ENCODE measurements around the gene MPST. TPM values are rescaled to one million over a fixed set of nuclear protein-coding genes. Genes with fewer than 3 reads are reported as not detected.

Gene MPST
- total and polyA plus RNA-seq, 8 donors, result 41.4 to 63.1 (median 55.6) TPM

GRCh38 chr22:37021710-37022482, 2.4 kb downstream of the MPST start:
- ATAC-seq, result no peak
- Histone ChIP-seq H3K4me1 (peaks cover 16 to 53% of the 10 kb centered on the region in 2 donors), H3K36me3 (peaks cover 0 to 36% of the 10 kb centered on the region in 2 donors), H3K4me3 (no peak overlapping the region), H3K27me3 (no peaks in the 10 kb centered on the region), H3K27ac (no peak overlapping the region), H3K9me3 (no peaks in the 10 kb centered on the region)
- intact Hi-C loops (cut with DNase I), result no loop called here
- peak in 2 of 4 donors; percentile 37 to 90 for DNase-seq
- TF ChIP-seq CTCF (IDR thresholded peaks at IDR 0.05), result peak; percentile 56 to 79

- H3K4me1 ChIP-seq, result peaks cover 15 to 45% of the 10 kb centered on the region in 2 donors
Observed at GRCh38 chr22:37022483-37023337, 3.2 kb downstream of the MPST start.

GRCh38 chr22:37023743-37024338, 4.3 kb downstream of the MPST start:
- no peak overlapping the region for H3K27ac ChIP-seq
- intact Hi-C loops (cut with DNase I), result no loop called here
- ATAC-seq, result no peak
- DNase-seq, result no peak
- no peak for TF ChIP-seq CTCF (IDR thresholded peaks at IDR 0.05)
- peaks cover 5 to 34% of the 10 kb centered on the region in 2 donors for H3K4me1 ChIP-seq
- H3K27me3 ChIP-seq, result no peaks in the 10 kb centered on the region
- H3K36me3 ChIP-seq, result peaks cover 0 to 47% of the 10 kb centered on the region in 2 donors
- H3K9me3 ChIP-seq, result no peaks in the 10 kb centered on the region
- H3K4me3 ChIP-seq, result no peak overlapping the region

More at GRCh38 chr22:37022483-37023337, 3.2 kb downstream of the MPST start:
- no peak overlapping the region for H3K27ac ChIP-seq
- no peaks in the 10 kb centered on the region for H3K27me3 ChIP-seq
- no peak for TF ChIP-seq CTCF (IDR thresholded peaks at IDR 0.05)
- peaks cover 0 to 42% of the 10 kb centered on the region in 2 donors for H3K36me3 ChIP-seq
- intact Hi-C loops (cut with DNase I), result no loop called here
- ATAC-seq, result peak; percentile 6
- DNase-seq, result no peak
- H3K4me3 ChIP-seq, result no peak overlapping the region
- H3K9me3 ChIP-seq, result no peaks in the 10 kb centered on the region

GRCh38 chr22:37024339-37025157, 5.0 kb downstream of the MPST start:
- no peak overlapping the region for H3K27ac ChIP-seq
- peaks cover 5 to 33% of the 10 kb centered on the region in 2 donors for H3K4me1 ChIP-seq
- no peak for DNase-seq
- no peaks in the 10 kb centered on the region for H3K9me3 ChIP-seq
- H3K27me3 ChIP-seq, result no peaks in the 10 kb centered on the region
- peaks cover 0 to 54% of the 10 kb centered on the region in 2 donors for H3K36me3 ChIP-seq
- TF ChIP-seq CTCF (IDR thresholded peaks at IDR 0.05), result no peak
- ATAC-seq, result no peak
- intact Hi-C loops (cut with DNase I), result no loop called here
- no peak overlapping the region for H3K4me3 ChIP-seq
